ENCODE measurements around the gene GRHL3.
"Not testable (repeated sequence)": the region's sequence is repeated elsewhere in the genome, so short reads cannot be mapped to it uniquely, and the experiment has no call there.

Gene GRHL3
- 0 reads per million in 2 donors for total RNA-seq

GRCh38 chr1:24319312-24319863 lies at the start of gene GRHL3:
Gene GRHL3 (plus strand): TSS chr1:24319357. CDS start chr1:24319552, 195 bp downstream.
- no peak for DNase-seq

- DNase-seq = not testable (repeated sequence)
These were observed 44.7 kb upstream of the GRHL3 start for GRCh38 chr1:24274203-24275103.

GRCh38 chr1:24275104-24275410 lies 44.1 kb upstream of the GRHL3 start:
- DNase-seq = no peak

- DNase-seq = no peak
These were observed 43.6 kb upstream of the GRHL3 start for GRCh38 chr1:24275510-24275909.

- no peak for DNase-seq
These were observed 42.4 kb upstream of the GRHL3 start for GRCh38 chr1:24276791-24277190.

- no peak for DNase-seq
These were observed 41.6 kb upstream of the GRHL3 start for GRCh38 chr1:24277420-24278169.

- DNase-seq = no peak
These were observed 40.4 kb upstream of the GRHL3 start for GRCh38 chr1:24278726-24279125.

- no peak for DNase-seq
These were observed 39.4 kb upstream of the GRHL3 start for GRCh38 chr1:24279590-24280232.

GRCh38 chr1:24281591-24281990 lies 37.6 kb upstream of the GRHL3 start:
- no peak for DNase-seq

GRCh38 chr1:24282491-24282890 lies 36.7 kb upstream of the GRHL3 start:
- DNase-seq = no peak

- no peak for DNase-seq
These were observed 35.6 kb upstream of the GRHL3 start for GRCh38 chr1:24283326-24284155.

GRCh38 chr1:24284156-24284471 lies 35.0 kb upstream of the GRHL3 start:
- DNase-seq = no peak

GRCh38 chr1:24285231-24285630 lies 33.9 kb upstream of the GRHL3 start:
- DNase-seq = no peak

- no peak for DNase-seq
These were observed 32.7 kb upstream of the GRHL3 start for GRCh38 chr1:24286246-24287010.

GRCh38 chr1:24287779-24288178 lies 31.4 kb upstream of the GRHL3 start:
- not testable (repeated sequence) for DNase-seq

GRCh38 chr1:24288479-24288878 lies 30.7 kb upstream of the GRHL3 start:
- no peak for DNase-seq

- DNase-seq = no peak
These were observed 29.1 kb upstream of the GRHL3 start for GRCh38 chr1:24289937-24290595.

- no peak for DNase-seq
These were observed 28.1 kb upstream of the GRHL3 start for GRCh38 chr1:24290933-24291487.

GRCh38 chr1:24292103-24292502 lies 27.1 kb upstream of the GRHL3 start:
- no peak for DNase-seq

GRCh38 chr1:24292887-24293286 lies 26.3 kb upstream of the GRHL3 start:
- DNase-seq = no peak

Measured in T-helper 9 cell (primary cell).